ENCODE data around the gene CTIF.

GRCh38 chr18:48620071-48620470 is 81.2 kb downstream of the CTIF start:
- TF ChIP-seq, protein P1, sequence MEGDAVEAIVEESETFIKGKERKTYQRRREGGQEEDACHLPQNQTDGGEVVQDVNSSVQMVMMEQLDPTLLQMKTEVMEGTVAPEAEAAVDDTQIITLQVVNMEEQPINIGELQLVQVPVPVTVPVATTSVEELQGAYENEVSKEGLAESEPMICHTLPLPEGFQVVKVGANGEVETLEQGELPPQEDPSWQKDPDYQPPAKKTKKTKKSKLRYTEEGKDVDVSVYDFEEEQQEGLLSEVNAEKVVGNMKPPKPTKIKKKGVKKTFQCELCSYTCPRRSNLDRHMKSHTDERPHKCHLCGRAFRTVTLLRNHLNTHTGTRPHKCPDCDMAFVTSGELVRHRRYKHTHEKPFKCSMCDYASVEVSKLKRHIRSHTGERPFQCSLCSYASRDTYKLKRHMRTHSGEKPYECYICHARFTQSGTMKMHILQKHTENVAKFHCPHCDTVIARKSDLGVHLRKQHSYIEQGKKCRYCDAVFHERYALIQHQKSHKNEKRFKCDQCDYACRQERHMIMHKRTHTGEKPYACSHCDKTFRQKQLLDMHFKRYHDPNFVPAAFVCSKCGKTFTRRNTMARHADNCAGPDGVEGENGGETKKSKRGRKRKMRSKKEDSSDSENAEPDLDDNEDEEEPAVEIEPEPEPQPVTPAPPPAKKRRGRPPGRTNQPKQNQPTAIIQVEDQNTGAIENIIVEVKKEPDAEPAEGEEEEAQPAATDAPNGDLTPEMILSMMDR (IDR thresholded peaks at IDR 0.05), result no peak
- no peak for TF ChIP-seq POLR2A (IDR thresholded peaks at IDR 0.05)
